K562 (cell line): ENCODE results near the gene YY1AP1. TPM values are rescaled to one million over a fixed set of nuclear protein-coding genes. Genes with fewer than 3 reads are reported as not detected.

Source experiments
- CBX2 ChIP-seq: fragments of 200-600 bp; sonication (generic); IDR thresholded peaks from one replicate; pipeline ENCODE4 v1.6.1; 2012; ENCODE audit warnings: mild to moderate bottlenecking, low read length, inconsistent platforms; ENCODE audit not compliant: insufficient read depth, poor library complexity, severe bottlenecking
- FOS ChIP-seq: IDR thresholded peaks from 3 replicates; pipeline ENCODE4 v1.6.1; 2011; ENCODE audit not compliant: insufficient read length; ENCODE audit errors: extremely low read depth
- FOXK1 ChIP-seq: sonication (generic); formaldehyde crosslinking; IDR thresholded peaks from 2 replicates; pipeline ENCODE4 v1.8.0; 2022; ENCODE audit warnings: missing genetic modification reagents, mild to moderate bottlenecking, borderline replicate concordance
- HNRNPK ChIP-seq: fragments of 200-400 bp; formaldehyde crosslinking; IDR thresholded peaks from one replicate; pipeline ENCODE4 v1.6.1; 2018; ENCODE audit warnings: mild to moderate bottlenecking, low read depth, low read length; ENCODE audit not compliant: poor library complexity, severe bottlenecking
- KAT2B ChIP-seq: IDR thresholded peaks from one replicate; pipeline ENCODE4 v1.6.1; 2012; ENCODE audit warnings: low read depth, mild to moderate bottlenecking, control low read depth, inconsistent platforms, low read length, moderate library complexity
- MAFG ChIP-seq: fragments of 450-650 bp; conservative IDR thresholded peaks from 2 replicates; pipeline ENCODE4 v1.6.1; 2016; ENCODE audit warnings: missing genetic modification characterization, missing compliant biosample characterization
- MEF2D ChIP-seq: conservative IDR thresholded peaks from 2 replicates; pipeline ENCODE4 v1.6.1; 2016; ENCODE audit warnings: low read depth, missing genetic modification characterization, missing compliant biosample characterization
- MYBL2 ChIP-seq, 2 experiments: fragments of 450-650 bp in 1 of 2; sonication (generic) in 1 of 2; formaldehyde crosslinking in 1 of 2; IDR thresholded peaks; 2 replicates each; pipeline versions ENCODE4 v1.6.1 to v1.8.1; 2017 to 2022; ENCODE audit warnings: borderline replicate concordance in 1 of 2, inconsistent platforms in 1 of 2, low read depth in 1 of 2, mild to moderate bottlenecking in 1 of 2, missing genetic modification reagents in 1 of 2, moderate library complexity in 1 of 2
- NCOA2 ChIP-seq, 2 experiments: fragments of 450-650 bp; IDR thresholded peaks; 2 replicates each; pipeline ENCODE4 v1.6.1; 2018; ENCODE audit warnings: mild to moderate bottlenecking in 2 of 2, moderate library complexity in 1 of 2; ENCODE audit not compliant: partially characterized antibody in 2 of 2
- NCOA6 ChIP-seq: fragments of 450-650 bp; IDR thresholded peaks from 2 replicates; pipeline ENCODE4 v1.6.1; 2017; ENCODE audit warnings: mild to moderate bottlenecking
- PHB2 ChIP-seq: fragments of 450-650 bp; IDR thresholded peaks from 2 replicates; pipeline ENCODE4 v1.6.1; 2017; ENCODE audit warnings: low read depth
- PURB ChIP-seq: sonication (generic); formaldehyde crosslinking; IDR thresholded peaks from 2 replicates; pipeline ENCODE4 v1.9.0; 2021; ENCODE audit warnings: low read depth, mild to moderate bottlenecking, missing genetic modification reagents
- RCOR1 ChIP-seq, 2 experiments: IDR thresholded peaks; 2 replicates each; pipeline ENCODE4 v1.6.1; 2012; ENCODE audit warnings: low read depth in 2 of 2, low read length in 2 of 2, borderline replicate concordance in 1 of 2, improper control_type of control experiment in 1 of 2
- RNF2 ChIP-seq: sonication (generic); IDR thresholded peaks from 2 replicates; pipeline ENCODE4 v1.6.1; 2016
- SMAD1 ChIP-seq: fragments of 150-350 bp; IDR thresholded peaks from 2 replicates; pipeline ENCODE4 v1.6.1; 2014; ENCODE audit warnings: low read length, low read depth; ENCODE audit not compliant: partially characterized antibody
- U2AF1 ChIP-seq: fragments of 200-400 bp; formaldehyde crosslinking; optimal IDR thresholded peaks from 2 replicates; pipeline ENCODE3; 2017; ENCODE audit warnings: mild to moderate bottlenecking, low read depth, low read length, moderate library complexity
- USF2 ChIP-seq: sonication (generic); formaldehyde crosslinking; IDR thresholded peaks from 2 replicates; pipeline ENCODE4 v1.5.0; 2020; ENCODE audit warnings: missing genetic modification reagents
- XRCC3 ChIP-seq: fragments of 450-650 bp; IDR thresholded peaks from 2 replicates; pipeline ENCODE4 v1.6.1; 2017; ENCODE audit warnings: mild to moderate bottlenecking, moderate library complexity
- ZBTB33 ChIP-seq: sonication (generic); formaldehyde crosslinking; IDR thresholded peaks from 2 replicates; pipeline ENCODE4 v1.8.1; 2023; ENCODE audit warnings: mild to moderate bottlenecking, missing genetic modification reagents
- ZFP1 ChIP-seq: fragments of 450-650 bp; formaldehyde crosslinking; IDR thresholded peaks from 2 replicates; pipeline ENCODE4 v1.4.0; 2020; ENCODE audit warnings: mild to moderate bottlenecking, mixed read lengths
- ZNF24 ChIP-seq: fragments of 450-650 bp; IDR thresholded peaks from 2 replicates; pipeline ENCODE4 v1.6.1; 2016
- ZNF324 ChIP-seq: fragments of 250-450 bp; sonication (Bioruptor Pico); IDR thresholded peaks from 2 replicates; pipeline ENCODE4 v1.4.0; 2020; ENCODE audit warnings: mild to moderate bottlenecking
- polyA plus RNA-seq, 8 experiments: library from polyadenylated mRNA; depleted of rRNA in 4 of 8; stranded (reverse) in 5 of 8; unstranded in 3 of 8; fragments of >200 nt; fragmentation: Nextera tagmentation in 2 of 8; fragmentation: Illumina TruSeq in 1 of 8; extraction: Ambion mirVana in 2 of 8; extraction: Trizol in 1 of 8; gene quantifications; 2 replicates each; pipeline versions ENCODE4 v1.2.1 to v1.2.3, GENCODE V29; 2011 to 2014; ENCODE audit warnings: inconsistent platforms in 1 of 8, missing spikeins in 1 of 8
- total RNA-seq, 7 experiments: library from RNA; depleted of rRNA in 6 of 7; stranded (reverse); fragments of >200 nt in 6 of 7; fragmentation: Illumina TruSeq in 2 of 7; extraction: Trizol in 2 of 7; gene quantifications; 2 replicates each; pipeline versions ENCODE4 v1.2.1 to v1.2.3, GENCODE V29; 2011 to 2021; ENCODE audit warnings: low replicate concordance in 1 of 7
- TF ChIP-seq, protein P1 (sequence below): sonication (generic); formaldehyde crosslinking; IDR thresholded peaks from 2 replicates; pipeline ENCODE4 v1.8.0; 2022; ENCODE audit warnings: missing genetic modification reagents, mild to moderate bottlenecking, moderate library complexity, borderline replicate concordance
- TF ChIP-seq, protein P2 (sequence below): fragments of 250-450 bp; sonication (Bioruptor Pico); IDR thresholded peaks from 2 replicates; pipeline ENCODE4 v1.5.0; 2020; ENCODE audit warnings: mild to moderate bottlenecking

Gene YY1AP1
- total and polyA plus RNA-seq, 9 of the 15 experiments (the other 6 are each of a cell fraction or from before 2014, with no cell fraction given) = 18.4 to 90.7 (median 42.9) TPM

- no peak for TF ChIP-seq ZFP1 (CRISPR knock-in tag)
- TF ChIP-seq NCOA2 (IDR thresholded peaks at IDR 0.05; ENCODE audit: partially characterized antibody in 2 of 2) = no peak
- TF ChIP-seq MEF2D (tag) = no peak
- TF ChIP-seq, protein P1, sequence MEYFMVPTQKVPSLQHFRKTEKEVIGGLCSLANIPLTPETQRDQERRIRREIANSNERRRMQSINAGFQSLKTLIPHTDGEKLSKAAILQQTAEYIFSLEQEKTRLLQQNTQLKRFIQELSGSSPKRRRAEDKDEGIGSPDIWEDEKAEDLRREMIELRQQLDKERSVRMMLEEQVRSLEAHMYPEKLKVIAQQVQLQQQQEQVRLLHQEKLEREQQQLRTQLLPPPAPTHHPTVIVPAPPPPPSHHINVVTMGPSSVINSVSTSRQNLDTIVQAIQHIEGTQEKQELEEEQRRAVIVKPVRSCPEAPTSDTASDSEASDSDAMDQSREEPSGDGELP (CRISPR knock-in tag) = peak; percentile 63; the same call in 1 of the 2 replicates
- TF ChIP-seq FOXK1 = peak; percentile 94
- TF ChIP-seq KAT2B = no peak
- TF ChIP-seq, protein P2, sequence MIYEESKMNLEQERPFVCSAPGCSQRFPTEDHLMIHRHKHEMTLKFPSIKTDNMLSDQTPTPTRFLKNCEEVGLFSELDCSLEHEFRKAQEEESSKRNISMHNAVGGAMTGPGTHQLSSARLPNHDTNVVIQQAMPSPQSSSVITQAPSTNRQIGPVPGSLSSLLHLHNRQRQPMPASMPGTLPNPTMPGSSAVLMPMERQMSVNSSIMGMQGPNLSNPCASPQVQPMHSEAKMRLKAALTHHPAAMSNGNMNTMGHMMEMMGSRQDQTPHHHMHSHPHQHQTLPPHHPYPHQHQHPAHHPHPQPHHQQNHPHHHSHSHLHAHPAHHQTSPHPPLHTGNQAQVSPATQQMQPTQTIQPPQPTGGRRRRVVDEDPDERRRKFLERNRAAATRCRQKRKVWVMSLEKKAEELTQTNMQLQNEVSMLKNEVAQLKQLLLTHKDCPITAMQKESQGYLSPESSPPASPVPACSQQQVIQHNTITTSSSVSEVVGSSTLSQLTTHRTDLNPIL (CRISPR knock-in tag) = no peak
- no peak for TF ChIP-seq PURB
- no peak for TF ChIP-seq MAFG
- TF ChIP-seq CBX2 = no peak
- TF ChIP-seq RCOR1 (IDR thresholded peaks at IDR 0.05; ENCODE audit: borderline replicate concordance in 1 of 2, low read depth in 2 of 2, low read length in 2 of 2) = no peak
- no peak for TF ChIP-seq USF2 (CRISPR knock-in tag)
- peak; percentile 90 for TF ChIP-seq RNF2
- TF ChIP-seq ZBTB33 (CRISPR knock-in tag) = peak; percentile 68
- no peak for TF ChIP-seq SMAD1
- no peak for TF ChIP-seq FOS
- TF ChIP-seq ZNF24 = no peak
- TF ChIP-seq MYBL2 (IDR thresholded peaks at IDR 0.05; ENCODE audit: low read depth) = no peak
- no peak for TF ChIP-seq MYBL2 (CRISPR knock-in tag; IDR thresholded peaks at IDR 0.05; ENCODE audit: borderline replicate concordance)
- TF ChIP-seq XRCC3 = no peak
- TF ChIP-seq ZNF324 (CRISPR knock-in tag) = no peak
- TF ChIP-seq U2AF1 = no peak
- no peak for TF ChIP-seq PHB2
- TF ChIP-seq HNRNPK = no peak
- TF ChIP-seq NCOA6 = no peak
Measured at GRCh38 chr1:155688324-155689080, at the start of gene YY1AP1 (continued).
